Erythroblast (primary cell): ENCODE measurements around the gene GCSH.

Experiments
- GATA1 ChIP-seq: IDR thresholded peaks from 2 replicates; pipeline ENCODE4 v1.6.1; 2011; ENCODE audit warnings: low read depth, mild to moderate bottlenecking, control low read depth, low read length, moderate library complexity
- POLR2A ChIP-seq: IDR thresholded peaks from 2 replicates; pipeline ENCODE4 v1.6.1; 2011; ENCODE audit warnings: mild to moderate bottlenecking, low read length

- TF ChIP-seq POLR2A (no peak), GATA1 (no peak)
Observed at GRCh38 chr16:81121474-81121990, 25.3 kb upstream of the GCSH start.
